Mesothelial cell of epicardium (in vitro differentiated cells): ENCODE data around the gene EMC8. TPM values are rescaled to one million over a fixed set of nuclear protein-coding genes. Genes with fewer than 3 reads are reported as not detected.

Experiments used
- DNase-seq, 2 experiments: peaks; one replicate each; pipeline ENCODE4 v3.0.0; 2021; ENCODE audit warnings: low spot score in 2 of 2; ENCODE audit not compliant: unreplicated experiment in 2 of 2
- H3K27ac Mint-ChIP-seq: 2 replicates; pipeline ENCODE4 v1.8.0; 2021; ENCODE audit warnings: mixed read lengths
- H3K27me3 Mint-ChIP-seq: 2 replicates; pipeline ENCODE4 v1.8.0; 2021; ENCODE audit warnings: low read depth, mixed read lengths
- H3K36me3 Mint-ChIP-seq: 2 replicates; pipeline ENCODE4 v1.8.0; 2021; ENCODE audit warnings: mixed read lengths
- H3K4me1 Mint-ChIP-seq: 2 replicates; pipeline ENCODE4 v1.8.0; 2021; ENCODE audit warnings: mixed read lengths
- H3K4me3 Mint-ChIP-seq: 2 replicates; pipeline ENCODE4 v1.8.0; 2021; ENCODE audit warnings: mild to moderate bottlenecking, moderate library complexity, mixed read lengths
- H3K9me3 Mint-ChIP-seq: 2 replicates; pipeline ENCODE4 v1.8.0; 2021; ENCODE audit warnings: mixed read lengths
- total RNA-seq: library from RNA; stranded (reverse); gene quantifications from 3 replicates; pipeline ENCODE4 v1.2.1, GENCODE V29; 2021
- TF ChIP-seq, protein P1 (sequence below): fragments of 200-600 bp; sonication (generic); IDR thresholded peaks from one replicate; pipeline ENCODE4 v1.5.0; 2021; ENCODE audit warnings: antibody characterized with exemption; ENCODE audit not compliant: unreplicated experiment

The EMC8 gene
- total RNA-seq, result 28.7 to 32.3 TPM (median 31.6 TPM) in 3 replicates

DNA sequence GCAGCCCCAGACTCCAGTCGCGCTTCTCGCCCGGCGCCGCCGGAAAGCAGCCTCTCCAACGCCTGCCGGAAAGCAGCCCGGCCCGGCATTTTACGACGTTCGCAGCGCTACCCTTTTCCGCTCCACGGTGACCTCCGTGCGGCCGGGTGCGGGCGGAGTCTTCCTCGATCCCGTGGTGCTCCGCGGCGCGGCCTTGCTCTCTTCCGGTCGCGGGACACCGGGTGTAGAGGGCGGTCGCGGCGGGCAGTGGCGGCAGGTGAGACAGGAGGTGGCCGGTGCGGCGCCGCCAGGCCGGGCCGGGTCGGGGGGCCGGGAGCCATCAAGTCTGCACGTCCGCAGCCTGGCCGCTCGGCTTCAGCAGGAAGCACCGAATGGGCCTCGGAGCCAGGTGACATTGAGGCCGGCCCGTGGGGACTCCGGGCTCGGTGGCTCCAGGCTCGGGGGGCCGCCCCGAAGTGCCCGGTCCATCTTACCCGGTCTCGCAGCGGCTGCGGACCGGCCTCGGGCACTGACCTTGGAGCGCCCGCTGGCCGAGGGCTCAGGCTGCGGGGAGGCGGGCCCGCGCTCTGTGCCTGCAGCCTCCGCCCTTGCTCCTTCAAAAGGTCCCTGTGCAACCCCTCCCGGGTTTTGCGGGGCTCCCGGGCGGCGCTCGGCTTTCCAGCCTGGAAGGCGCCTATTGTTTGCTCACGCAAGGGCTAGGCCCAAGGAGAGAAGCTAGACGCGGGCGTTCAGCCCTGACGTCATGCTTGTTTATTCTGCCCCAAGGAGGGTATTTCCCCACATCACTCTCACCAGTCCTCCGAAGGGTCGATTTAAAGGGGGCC is at the start of gene EMC8, which contains the start of gene COX4I1:
EMC8 (minus strand) TSS at position 48 of the 824 bp plus-strand sequence. CDS start 249 bp downstream, outside the sequence.
COX4I1 (plus strand) TSS at position 199 of the 824 bp plus-strand sequence. CDS start 1,511 bp downstream, outside the sequence.
- Mint-ChIP-seq H3K4me1 (peaks cover 26% of the 10 kb centered on the region), H3K27ac (peak within 1 kb of the TSS; percentile 96), H3K9me3 (no peaks in the 10 kb centered on the region), H3K36me3 (peaks cover 29% of the 10 kb centered on the region), H3K4me3 (peak within 1 kb of the TSS; percentile 89), H3K27me3 (no peaks in the 10 kb centered on the region)
- peak; percentile 76 to 86 for DNase-seq
- TF ChIP-seq, protein P1, sequence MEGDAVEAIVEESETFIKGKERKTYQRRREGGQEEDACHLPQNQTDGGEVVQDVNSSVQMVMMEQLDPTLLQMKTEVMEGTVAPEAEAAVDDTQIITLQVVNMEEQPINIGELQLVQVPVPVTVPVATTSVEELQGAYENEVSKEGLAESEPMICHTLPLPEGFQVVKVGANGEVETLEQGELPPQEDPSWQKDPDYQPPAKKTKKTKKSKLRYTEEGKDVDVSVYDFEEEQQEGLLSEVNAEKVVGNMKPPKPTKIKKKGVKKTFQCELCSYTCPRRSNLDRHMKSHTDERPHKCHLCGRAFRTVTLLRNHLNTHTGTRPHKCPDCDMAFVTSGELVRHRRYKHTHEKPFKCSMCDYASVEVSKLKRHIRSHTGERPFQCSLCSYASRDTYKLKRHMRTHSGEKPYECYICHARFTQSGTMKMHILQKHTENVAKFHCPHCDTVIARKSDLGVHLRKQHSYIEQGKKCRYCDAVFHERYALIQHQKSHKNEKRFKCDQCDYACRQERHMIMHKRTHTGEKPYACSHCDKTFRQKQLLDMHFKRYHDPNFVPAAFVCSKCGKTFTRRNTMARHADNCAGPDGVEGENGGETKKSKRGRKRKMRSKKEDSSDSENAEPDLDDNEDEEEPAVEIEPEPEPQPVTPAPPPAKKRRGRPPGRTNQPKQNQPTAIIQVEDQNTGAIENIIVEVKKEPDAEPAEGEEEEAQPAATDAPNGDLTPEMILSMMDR, result no peak

DNA sequence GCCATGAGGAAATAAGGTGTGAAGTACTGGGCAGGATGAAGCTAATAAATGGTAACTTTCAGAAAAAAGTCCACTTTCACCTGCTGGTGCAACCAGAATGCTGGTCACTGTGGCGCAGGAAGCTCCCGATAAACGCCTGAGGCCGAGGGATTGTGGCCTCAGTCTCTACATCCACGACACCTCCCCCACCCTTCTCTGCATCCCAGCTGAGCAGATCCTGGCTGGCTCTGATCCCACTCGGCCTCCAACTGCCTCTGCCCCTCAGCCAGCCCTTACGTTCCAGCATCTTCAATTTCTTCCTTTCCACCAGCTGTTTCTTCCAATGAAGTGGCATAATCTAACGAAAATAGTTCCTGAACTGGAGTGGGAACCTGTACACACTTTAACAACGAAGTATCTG is 49.6 kb upstream of the EMC8 start:
- DNase-seq, result no peak
- H3K27ac Mint-ChIP-seq, result no peak overlapping the region
- no peaks in the 10 kb centered on the region for H3K27me3 Mint-ChIP-seq
- H3K9me3 Mint-ChIP-seq, result no peaks in the 10 kb centered on the region
- H3K4me1 Mint-ChIP-seq, result peaks cover 32% of the 10 kb centered on the region
- TF ChIP-seq, protein P1, result no peak
- no peak overlapping the region for H3K4me3 Mint-ChIP-seq
- H3K36me3 Mint-ChIP-seq, result no peaks in the 10 kb centered on the region

DNA sequence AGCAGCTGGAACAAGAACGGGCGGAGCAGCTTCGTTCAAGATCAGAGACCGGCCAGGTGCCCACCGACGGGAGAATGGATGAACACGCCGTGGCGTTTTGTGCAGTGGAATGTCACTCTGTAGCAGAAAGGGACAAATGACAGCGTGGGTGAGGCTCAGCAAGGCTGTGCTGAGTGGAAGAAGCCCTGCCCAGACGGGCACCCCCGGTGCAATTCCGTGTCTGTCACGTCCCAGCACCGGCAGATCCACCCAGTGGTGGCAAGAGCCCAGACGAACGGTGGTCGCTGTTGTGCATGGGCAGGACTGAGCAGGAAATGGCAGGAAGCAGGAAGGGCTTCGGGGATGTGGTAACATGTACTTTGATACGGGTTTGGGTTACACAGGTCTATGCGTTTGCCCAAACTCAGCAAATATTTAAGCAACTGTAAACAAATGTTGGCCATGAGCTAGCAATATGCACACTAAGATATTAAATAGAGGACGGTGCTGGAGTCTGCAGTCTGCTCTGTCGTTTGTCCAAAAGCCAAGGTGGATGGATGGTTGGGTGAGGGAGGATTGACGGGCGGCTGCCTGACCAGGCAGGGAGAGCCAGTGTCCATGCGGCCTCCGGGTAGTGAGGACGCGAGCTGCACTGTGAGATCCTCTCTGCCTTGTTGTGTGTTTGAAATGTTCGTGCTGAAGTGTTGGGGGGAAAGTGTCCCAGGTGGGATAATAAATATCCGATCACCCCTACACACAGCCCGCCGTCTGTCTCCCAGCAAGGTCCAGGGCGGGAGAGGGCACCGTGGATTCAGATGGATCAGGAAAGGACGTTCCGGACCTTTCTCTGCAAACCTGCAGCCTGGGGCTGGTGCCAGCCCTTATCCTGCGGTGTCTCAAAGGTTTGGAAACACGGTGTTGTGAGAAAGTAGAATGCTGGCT is 48.6 kb upstream of the EMC8 start:
- no peak for DNase-seq
- H3K4me3 Mint-ChIP-seq, result no peak overlapping the region
- H3K27ac Mint-ChIP-seq, result no peak overlapping the region
- peaks cover 32% of the 10 kb centered on the region for H3K4me1 Mint-ChIP-seq
- no peaks in the 10 kb centered on the region for H3K27me3 Mint-ChIP-seq
- peaks cover 1% of the 10 kb centered on the region for H3K9me3 Mint-ChIP-seq
- TF ChIP-seq, protein P1, result no peak
- H3K36me3 Mint-ChIP-seq, result no peaks in the 10 kb centered on the region

DNA sequence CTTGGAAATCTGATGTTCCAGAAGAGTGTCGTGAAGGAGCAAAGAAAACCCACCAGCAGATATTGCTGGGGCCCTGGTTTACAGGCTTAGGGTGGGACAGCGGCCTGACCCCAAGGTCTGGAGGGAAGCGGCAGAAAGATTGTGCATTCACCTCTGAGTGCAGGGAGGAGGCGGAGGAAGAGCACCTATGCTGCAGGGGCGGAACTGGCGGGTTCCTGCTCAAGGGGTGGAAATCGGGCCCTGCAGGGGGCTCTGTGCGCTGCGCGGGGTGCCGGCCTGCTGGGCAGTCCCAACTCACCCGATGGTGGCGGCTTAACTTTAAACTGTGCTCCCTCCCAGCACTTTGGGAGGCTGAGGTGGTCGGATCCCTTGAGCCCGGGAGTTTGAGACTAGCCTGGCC is 47.7 kb upstream of the EMC8 start:
- Mint-ChIP-seq H3K4me3 (no peak overlapping the region), H3K27me3 (no peaks in the 10 kb centered on the region), H3K27ac (no peak overlapping the region), H3K9me3 (peaks cover 3% of the 10 kb centered on the region), H3K4me1 (peaks cover 32% of the 10 kb centered on the region), H3K36me3 (no peaks in the 10 kb centered on the region)
- DNase-seq, result no peak
- TF ChIP-seq, protein P1, result no peak

DNA sequence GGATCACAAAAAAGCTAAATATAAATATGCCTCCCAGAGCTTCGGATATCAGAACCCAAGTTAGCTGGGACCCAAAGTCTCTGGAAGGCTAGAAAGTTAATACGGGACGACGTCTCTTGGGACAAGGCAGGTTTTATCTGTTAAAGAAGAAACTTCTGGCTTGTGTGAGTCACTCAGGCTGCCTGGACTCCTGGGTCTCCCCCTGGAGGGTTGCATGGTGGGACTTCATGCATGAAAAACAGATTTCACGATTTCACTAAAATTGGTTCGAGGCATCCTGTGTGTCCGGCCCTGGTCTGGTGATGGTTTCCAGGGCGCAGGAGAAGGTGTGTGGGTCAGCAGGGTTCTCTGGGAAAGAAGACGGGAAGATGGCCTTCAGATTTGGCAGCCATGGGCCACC is 47.1 kb upstream of the EMC8 start:
- peaks cover 3% of the 10 kb centered on the region for H3K9me3 Mint-ChIP-seq
- no peaks in the 10 kb centered on the region for H3K27me3 Mint-ChIP-seq
- H3K4me1 Mint-ChIP-seq, result peaks cover 27% of the 10 kb centered on the region
- no peak for DNase-seq
- peak overlapping the region; percentile 31 for H3K27ac Mint-ChIP-seq
- no peak overlapping the region for H3K4me3 Mint-ChIP-seq
- TF ChIP-seq, protein P1, result no peak
- H3K36me3 Mint-ChIP-seq, result no peaks in the 10 kb centered on the region
